Stimulated activated CD8-positive, alpha-beta memory T cell treated with anti-CD3 and anti-CD28 coated beads, Interleukin-2, amount 100 ng/mL, for 1 hour (primary cell): ENCODE data around the gene TMEM52.
"Not testable (repeated sequence)": the region's sequence is repeated elsewhere in the genome, so short reads cannot be mapped to it uniquely, and the experiment has no call there.

Experiments
- DNase-seq, 2 donors: peaks; one replicate each; pipeline ENCODE4 v3.0.0-alpha.2; 2020; ENCODE audit warnings: low read depth in 2 of 2

Gene TMEM52

DNA sequence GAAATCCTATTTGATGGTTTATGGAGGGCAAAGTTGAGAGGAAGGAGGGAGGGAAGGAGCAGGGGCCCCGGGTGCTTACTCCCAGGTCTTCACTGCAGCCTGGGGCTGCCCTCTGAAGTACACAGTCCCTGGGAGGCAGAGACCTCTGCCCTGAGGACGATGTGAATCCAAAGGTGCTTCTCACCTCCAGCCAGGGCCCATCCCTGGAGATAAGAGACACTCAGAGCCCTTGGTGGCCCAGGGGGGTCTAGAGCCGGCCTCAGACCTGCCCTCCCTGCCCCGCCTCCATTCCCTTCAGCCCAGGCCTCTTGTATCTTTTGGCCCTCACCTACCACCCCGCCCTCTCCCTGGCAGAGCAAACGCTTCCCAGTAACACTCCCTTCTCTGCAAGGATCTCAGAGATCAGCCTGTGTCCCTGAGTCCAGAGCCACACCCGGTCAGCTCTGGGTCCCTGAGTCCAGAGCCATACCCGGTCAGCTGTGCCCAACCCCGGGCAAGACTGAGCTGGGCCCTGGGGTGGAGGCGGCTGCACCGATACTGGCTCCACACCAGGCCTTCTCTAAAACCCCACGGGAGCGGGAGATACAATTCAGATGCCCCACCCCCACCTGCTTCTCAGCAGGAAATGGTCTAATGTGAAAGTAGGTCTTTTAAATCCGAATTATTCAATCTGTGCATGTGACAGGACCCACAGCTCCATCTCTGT lies 24.6 kb downstream of the TMEM52 start:
- no peak for DNase-seq

DNA sequence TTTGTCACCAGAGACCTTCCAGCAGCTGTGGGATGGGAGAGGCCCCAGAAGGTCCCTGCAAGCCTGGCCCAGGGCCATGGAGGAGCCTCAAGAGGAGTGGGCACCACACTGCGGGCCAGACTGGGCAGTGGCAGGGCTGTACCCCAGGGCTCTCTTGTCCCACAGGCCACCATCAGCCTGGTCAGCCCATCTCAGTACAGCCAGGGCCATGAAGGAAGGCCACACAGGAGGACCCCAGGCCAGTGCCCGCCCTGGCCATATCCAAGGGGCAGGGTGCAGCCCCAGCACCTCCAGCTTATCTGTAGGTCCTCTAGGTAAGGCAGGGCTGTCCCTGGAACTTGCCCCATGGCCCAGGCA lies 25.1 kb downstream of the TMEM52 start:
- DNase-seq = no peak

DNA sequence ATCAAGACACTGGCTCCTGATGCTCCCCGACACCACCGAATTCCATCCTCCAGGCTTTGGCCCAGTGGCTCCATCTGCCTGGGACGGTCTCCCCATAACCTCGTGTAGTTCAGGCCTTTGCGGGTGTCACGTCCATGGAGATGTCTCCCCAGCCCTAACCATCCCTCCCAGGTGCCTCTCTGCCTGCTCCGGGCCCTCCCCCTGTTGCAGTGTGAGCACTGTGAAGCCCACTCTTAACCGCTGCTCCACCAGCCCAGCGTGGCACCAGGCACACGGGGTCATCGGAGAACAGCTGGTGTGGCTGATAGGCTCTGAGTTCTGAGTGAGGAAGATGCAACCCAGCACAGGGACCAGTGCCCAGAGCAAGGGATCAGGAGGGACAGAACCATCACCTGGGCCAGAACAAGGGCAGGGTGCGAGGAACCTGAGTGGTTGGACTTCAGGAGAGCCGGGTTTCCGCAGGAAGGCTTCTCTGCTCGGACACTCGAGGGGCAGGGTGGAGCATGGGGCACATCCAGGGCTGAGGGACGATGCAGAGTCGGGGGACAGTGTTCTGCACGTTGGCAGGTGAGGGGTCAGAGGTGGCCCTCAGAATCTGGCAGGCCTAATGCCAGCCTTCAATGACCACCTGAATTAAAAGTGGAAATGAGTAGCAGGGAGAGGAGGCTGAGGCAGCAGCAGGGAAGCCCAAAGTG lies 25.6 kb downstream of the TMEM52 start:
- DNase-seq = no peak

DNA sequence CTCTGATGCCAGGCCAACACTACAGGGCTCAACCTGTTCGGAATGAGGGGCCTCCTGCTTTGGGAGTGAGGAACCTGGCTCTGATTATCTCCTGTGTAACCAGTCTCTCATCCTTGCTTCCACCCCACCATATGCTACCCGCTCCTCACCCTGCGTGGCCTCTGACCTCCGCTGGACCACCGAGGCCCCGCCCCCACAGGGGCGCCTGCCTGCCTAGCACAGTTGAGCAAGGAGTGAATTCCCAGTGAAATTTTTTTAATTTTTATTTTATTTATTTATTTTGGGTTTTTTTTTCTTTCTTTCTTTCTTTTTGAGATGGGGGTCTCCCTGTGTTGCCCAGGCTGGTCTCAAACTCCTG lies 26.3 kb downstream of the TMEM52 start:
- no peak for DNase-seq

DNA sequence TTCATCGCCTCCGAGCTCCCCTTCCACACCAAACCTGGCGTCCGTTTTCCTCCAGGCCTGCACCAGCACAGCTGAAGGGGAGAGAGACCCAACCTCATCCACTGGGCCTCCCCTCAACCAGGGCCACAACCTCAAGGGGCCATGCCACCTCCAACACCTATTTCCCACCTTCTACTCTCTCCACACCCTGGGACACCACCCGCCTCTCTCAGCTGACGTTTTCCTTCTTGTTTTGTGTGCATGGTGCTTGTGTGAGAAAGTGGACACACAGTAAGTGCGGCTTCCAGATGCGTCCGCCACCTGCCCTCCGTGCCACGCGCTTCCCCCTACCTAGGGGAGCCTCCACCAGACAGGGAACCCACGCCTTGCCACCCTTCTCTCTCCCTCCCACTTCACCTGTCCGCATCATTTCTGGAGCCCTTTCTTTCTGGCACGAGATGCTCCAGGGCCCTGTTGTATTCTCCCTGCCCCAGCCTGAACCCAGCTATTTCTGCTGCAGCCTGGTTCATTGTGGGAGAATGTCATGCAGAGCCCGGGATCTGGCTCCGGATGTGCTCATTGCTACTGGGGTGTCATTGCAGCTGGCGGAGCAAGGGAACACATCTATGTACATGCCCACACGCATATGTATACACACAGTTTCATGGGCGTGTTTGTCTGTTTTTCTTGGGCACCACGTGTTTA lies 26.9 kb downstream of the TMEM52 start:
- no peak for DNase-seq

DNA sequence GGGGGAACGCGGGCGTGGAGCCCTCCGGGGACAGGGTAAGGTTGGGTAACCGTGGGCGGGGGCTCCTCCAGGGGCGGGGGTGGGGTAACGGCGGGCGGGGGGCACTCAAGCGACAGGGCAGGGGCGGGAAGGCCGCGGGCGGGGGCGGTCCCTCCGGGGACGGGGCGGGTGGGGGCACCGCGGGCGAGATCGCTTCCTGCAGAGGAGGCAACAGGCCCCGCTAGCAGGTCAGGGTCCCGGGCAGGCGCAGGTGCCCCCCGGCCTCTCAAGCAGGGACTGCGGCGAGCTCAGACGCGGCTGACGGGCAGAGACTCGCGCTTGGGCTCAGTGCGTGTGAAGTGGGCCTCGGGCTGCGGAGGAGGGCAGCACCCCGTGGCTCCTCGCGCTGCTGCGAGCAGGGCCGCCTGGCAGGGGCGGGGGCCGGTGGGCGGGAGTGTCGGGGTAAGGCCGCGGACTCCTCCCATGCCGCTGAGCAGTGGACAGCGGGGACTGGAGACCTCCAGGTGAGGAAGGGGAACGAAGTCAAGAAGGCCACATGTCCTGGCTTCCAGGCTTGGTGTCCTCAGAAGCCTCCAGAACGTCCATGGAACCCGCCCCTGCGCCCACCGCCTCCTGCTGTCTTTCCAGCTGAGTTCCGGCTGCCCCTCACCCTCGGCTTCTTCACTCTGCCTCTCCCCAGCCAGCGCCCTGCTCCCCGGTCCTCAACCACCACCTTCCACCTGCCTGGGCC lies 27.6 kb downstream of the TMEM52 start:
- DNase-seq = peak; percentile 50 to 69

DNA sequence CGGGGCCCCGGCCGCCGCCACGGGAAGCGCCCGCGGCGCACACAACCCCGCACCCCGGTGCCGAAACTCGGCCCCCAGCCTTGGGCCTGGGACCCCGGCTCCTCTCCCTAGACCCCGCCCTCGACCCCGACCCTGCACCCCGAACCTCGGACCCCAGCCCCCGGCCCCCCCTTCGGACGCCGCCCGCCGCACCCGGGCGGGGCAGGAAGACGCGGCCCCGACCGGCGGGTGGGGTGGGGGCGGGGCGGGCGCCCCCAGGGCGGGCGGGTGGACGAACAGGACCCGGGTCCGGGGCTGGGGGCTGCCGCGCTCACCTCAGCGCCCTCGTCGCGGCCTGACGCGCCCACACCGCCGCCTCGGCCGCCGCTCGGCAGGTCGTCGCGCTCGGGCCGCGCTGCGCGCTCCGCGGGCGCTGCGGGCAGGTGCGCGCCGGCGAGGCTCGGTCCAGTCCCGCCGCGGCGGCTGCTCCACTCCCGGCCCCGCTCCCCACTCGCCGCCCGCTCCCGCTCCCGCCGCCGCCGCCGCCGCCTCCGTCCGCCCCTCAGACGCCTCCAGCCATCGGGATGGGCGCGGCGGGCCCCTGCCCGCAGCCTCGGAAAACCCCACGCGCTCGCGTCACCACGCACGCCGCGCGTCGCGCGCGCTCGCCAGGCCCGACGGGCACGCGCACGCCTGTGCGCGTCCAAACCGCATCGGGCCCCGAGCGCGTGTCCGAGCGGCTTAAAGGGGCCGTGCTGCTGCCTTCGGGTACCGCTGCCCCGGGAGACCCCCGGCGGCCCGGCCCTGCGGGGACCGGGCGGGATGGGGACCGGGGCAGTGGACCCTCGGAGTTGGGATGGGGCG lies 28.4 kb downstream of the TMEM52 start, which contains the start of gene GNB1:
TSS of gene GNB1 (minus strand) at position 582 of the 843 bp plus-strand sequence. CDS start 65,634 bp downstream, outside the sequence.
- DNase-seq = peak; percentile 76 to 81

DNA sequence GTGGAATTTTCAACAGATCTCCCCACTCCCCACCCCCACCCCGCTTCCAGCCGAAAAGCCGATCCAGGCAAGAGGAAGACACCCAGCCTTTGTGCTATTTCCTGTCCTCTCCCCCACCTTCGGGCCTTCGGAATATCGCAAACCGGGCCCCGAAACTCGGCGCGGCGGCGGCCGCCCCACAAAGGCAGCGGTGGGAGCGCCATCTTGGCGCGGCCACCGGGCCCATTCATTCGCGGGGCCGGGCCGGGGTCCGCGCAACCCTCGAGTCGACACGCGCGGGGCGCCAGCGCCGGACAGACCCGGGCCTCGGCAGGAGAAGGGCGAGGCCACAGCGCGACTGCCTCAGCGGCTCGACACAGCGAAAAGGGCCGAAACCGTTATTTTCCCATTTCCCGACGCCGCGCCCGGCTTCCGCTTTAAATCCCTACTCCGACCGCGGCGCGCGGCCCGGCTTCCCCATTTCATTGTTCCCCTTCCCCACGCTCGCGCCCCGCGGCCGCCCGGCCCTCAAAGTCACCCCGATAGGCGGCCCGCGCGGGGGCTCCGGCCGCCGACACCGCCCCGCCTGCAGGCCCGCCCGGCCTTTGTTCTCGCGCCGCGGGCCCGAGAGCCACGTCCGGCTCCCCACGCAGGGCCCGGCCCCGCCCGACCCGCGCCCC lies 29.1 kb downstream of the TMEM52 start:
- peak in 1 of 2 donors; percentile 18 for DNase-seq

DNA sequence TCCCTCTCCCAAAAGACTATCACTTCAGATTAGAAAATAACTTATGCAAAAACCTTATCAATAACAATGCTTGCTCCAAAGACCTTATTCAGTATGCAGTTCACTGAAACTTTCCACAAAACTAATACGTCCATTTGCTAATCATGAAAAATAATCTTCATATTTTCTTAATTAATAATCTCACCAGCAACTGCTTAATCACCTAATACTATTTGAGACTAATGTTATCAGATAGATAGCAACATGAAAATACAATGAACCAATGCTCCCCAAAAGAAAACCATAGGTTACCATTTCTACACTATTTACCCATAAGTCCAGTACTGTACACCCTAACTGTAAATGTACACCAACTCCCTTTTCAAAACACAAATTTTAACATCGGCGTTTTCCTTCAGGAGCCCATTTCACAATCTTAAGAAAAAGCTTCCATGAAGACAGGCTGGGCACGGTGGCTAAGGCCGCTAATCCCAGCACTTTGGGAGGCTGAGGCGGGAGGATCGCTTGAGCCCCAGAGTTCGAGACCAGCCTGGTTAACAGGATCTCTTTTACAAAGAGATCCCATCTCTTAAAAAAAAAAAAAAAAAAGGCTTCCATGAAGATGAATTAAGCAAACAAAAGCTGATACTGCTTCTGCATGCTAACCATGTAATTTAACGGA lies 29.9 kb downstream of the TMEM52 start:
- DNase-seq = no peak

DNA sequence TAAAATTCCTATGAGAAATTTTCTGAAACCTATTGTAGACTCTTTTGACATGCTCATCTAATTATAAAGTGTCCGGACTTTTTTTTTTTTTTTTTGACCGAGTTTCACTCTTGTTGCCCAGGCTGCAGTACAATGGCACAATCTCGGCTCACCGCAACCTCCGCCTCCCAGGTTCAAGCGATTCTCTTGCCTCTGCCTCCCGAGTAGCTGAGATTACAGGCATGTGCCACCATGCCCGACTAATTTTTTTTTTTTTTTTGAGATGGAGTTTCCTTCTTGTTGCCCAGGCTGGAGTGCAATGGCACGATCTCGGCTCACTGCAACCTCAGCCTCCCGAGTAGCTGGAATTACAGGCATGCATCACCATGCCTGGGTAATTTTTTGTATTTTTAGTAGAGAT lies 35.2 kb downstream of the TMEM52 start:
- not testable (repeated sequence) for DNase-seq

DNA sequence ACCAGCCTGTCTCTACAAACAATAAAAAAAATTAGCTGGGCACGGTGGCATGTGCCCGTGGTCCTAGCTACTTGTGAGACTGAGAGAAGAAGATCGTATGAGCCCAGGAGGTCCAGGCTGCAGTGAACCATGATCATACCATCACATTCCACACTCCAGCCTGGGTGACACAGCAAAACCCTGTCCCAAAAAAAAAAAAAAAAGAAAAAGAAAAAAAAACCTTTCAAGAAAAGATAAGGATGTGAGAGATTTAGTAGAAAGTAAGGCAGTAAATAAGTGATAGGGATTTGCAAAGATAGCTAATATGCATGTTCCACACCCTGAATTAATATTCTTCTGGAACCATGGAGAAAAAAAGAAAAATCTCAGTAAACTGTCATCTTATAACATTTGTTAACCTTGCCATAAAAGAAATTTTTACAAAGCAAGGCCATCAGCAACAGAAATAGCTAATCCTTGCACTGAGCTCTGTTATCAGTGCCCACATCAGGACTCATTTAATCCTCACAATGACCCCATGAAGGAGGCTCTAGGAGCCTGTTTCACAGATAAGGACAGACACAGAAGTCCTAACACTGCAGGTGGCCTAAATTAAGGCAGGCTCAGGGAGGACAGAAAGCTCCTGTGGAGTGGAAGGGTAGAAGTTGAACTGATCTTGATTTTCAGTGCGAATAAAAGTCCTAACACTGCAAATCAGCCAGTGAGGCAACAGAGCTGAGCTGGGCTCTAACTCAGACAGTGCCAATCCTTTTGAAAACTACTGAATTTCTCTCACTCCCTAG lies 35.8 kb downstream of the TMEM52 start:
- no peak for DNase-seq

DNA sequence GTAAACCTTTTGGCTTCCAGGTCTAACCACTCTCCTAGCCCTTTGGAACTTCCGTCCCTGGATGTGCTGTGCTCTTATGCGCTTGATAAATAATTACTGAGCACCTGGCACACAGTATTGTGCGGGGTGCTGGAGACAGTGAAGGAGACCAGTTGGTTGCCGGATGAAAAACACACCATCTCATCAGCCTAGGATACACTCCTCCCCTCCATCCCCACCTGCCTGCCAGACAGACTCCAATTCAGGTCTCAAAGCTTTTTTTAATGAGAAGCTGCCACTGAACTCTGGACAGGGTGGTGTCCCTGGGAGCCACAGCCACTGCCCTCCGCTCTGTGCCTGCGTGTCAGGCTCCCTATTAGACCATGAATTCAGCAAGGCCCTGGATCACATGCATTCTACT lies 37.4 kb downstream of the TMEM52 start:
- no peak for DNase-seq

DNA sequence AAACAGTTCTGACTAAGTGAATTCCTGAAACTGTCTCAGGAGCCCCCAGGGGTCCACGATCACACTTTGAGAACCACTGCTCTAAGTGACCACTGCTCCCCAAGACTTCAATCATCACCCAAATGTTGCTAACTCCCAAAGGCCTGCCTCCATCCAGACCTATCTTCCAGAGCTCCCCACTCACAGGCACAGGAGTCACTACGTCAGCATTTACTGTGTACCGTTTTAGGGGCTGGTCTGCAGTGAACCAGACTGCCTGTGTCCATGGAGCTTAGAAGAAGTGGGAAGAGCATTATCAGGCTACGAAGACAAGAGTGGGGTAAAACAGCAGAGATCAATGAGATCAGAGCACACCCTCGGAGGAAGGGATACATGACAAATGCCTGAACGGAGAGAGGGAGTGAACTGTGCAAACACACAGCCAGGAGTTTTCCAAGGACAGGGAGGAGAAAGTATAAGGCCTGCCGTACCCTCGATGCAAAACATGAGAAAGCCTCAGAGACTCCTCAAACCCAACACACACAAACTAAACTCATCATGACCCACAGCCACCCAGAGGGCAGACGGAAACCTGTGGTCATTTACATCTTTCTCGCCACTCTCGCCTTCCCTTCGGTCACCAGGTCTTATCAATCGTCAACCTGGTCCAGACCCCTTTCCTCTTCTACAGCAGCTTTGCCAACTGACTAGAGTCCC lies 38.3 kb downstream of the TMEM52 start:
- DNase-seq = no peak

DNA sequence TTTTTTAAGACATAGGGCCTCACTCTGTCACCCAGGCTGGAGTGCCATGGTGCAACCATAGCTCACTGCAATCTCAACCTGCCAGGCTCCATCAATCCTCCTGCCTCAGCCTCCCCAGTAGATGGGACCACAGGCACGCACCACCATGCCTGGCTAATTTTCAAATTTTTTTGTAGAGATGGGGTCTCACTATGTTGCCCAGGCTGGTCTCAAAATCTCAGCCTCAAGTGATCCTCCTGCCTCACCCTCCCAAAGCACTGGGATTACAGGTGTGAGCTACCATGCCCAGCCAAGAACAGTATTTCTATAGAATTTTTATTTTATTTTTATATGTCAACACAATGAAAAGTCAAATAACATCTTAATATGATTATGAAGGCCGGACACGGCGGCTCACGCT lies 39.1 kb downstream of the TMEM52 start:
- DNase-seq = no peak

DNA sequence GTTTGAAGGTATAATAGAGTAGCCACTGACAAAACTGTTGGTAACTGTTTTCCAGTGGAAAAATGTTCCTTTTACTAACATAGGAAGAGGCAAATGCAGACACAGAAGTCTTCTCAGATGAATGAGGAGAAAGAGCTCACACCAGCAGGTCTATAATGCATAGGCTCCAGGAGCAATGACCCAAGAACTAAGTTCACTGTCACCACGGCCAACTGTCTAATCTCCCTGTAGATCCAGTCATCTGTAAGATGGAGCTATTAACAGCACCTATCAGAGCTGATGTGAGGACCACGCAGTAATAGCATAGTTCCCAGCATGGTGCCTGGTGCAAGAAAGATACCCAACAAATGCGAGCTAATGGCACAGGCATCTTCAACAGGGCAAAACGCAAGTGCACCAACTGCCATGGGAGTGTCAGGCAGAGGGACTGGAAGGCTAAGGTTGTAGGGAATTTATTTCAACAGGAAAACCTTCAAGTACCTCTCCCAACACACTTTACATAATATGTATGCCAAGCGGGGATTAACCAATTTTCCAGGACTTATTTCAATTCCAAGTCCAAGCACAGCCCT lies 41.1 kb downstream of the TMEM52 start:
- no peak for DNase-seq

DNA sequence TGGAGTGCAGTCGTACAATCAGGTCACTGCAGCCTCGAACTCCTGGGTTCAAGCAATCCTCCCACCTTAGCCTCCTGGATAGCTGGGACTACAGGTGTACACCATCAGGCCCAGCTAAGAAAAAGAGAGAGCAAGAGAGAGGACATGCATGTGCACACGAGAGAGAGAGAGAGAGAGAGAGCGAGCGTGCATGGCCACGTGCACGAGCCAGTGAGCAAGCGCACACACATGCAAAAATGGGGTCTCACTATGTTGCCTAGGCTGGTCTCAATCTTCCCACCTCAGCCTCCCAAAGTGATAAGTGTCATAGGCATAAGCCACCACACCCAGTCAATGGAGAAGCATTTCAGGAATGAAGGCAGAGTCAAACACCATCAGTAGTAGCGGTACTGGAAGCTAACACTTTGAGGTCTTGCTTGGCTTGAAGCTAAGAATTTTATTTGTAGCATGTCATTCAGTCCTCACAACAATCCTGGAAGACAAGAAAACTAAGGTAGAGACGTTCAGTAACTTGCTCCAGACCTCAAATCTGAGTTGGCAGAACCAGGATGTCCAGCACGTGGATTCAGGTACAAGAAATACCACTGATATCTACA lies 42.6 kb downstream of the TMEM52 start:
- DNase-seq = no peak

DNA sequence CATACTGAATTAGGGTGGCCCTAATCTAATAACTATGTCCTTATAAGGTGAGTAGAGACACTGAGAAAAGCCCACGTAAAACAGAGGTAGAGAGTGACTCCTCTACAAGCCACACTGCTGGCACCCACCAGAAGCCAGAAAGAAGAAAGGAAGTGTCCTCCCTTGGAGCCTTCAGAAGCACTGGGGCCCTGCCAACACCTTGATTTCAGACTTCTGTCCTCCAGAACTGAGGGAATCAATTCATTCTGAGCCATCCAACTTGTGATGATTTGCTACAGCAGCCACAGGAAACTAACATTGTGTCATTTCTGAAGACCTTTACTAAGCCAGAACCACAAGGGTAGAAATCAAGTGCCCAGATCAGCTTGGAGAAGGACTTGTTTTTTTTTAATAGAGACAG lies 43.1 kb downstream of the TMEM52 start:
- no peak for DNase-seq

DNA sequence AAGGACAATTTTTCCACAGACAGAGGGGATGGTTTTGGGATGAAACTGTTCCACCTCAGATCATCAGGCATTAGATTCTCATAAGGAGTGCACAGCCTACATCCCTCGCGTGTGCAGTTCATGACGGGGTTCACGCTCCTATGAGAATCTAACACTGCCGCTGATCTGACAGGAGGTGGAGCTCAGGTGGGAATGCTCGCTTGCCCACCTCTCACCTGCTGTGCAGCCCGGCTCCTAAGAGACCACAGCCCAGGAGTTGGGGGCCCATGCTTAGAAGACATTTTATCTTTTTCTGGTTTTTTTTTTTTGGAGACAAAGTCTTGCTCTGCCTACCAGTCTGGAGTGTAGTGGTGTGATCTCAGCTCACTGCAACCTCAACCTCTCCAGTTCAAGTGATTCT lies 44.2 kb downstream of the TMEM52 start:
- DNase-seq = no peak
